Measurements from ENCODE around the gene RASSF1.

Gene RASSF1

GRCh38 chr3:50297384-50297775 is 43.3 kb downstream of the RASSF1 start:
- Histone ChIP-seq H3K27me3 (ENCODE audit: insufficient read depth, poor library complexity, severe bottlenecking) (no peaks in the 10 kb centered on the region), H3K4me1 (ENCODE audit: insufficient read depth, poor library complexity, severe bottlenecking) (peaks cover 9% of the 10 kb centered on the region), H3K27ac (ENCODE audit: poor library complexity, severe bottlenecking) (no peak overlapping the region), H3K9me3 (ENCODE audit: severe bottlenecking) (no peaks in the 10 kb centered on the region), H3K36me3 (ENCODE audit: low read depth) (no peaks in the 10 kb centered on the region), H3K4me3 (ENCODE audit: severe bottlenecking) (no peak overlapping the region)
- DNase-seq (ENCODE audit: low spot score) (no peak), ATAC-seq (ENCODE audit: low read depth) (no peak)
- TF ChIP-seq, protein P1, sequence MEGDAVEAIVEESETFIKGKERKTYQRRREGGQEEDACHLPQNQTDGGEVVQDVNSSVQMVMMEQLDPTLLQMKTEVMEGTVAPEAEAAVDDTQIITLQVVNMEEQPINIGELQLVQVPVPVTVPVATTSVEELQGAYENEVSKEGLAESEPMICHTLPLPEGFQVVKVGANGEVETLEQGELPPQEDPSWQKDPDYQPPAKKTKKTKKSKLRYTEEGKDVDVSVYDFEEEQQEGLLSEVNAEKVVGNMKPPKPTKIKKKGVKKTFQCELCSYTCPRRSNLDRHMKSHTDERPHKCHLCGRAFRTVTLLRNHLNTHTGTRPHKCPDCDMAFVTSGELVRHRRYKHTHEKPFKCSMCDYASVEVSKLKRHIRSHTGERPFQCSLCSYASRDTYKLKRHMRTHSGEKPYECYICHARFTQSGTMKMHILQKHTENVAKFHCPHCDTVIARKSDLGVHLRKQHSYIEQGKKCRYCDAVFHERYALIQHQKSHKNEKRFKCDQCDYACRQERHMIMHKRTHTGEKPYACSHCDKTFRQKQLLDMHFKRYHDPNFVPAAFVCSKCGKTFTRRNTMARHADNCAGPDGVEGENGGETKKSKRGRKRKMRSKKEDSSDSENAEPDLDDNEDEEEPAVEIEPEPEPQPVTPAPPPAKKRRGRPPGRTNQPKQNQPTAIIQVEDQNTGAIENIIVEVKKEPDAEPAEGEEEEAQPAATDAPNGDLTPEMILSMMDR (IDR thresholded peaks at IDR 0.05; ENCODE audit: poor library complexity, severe bottlenecking), result no peak

DNA sequence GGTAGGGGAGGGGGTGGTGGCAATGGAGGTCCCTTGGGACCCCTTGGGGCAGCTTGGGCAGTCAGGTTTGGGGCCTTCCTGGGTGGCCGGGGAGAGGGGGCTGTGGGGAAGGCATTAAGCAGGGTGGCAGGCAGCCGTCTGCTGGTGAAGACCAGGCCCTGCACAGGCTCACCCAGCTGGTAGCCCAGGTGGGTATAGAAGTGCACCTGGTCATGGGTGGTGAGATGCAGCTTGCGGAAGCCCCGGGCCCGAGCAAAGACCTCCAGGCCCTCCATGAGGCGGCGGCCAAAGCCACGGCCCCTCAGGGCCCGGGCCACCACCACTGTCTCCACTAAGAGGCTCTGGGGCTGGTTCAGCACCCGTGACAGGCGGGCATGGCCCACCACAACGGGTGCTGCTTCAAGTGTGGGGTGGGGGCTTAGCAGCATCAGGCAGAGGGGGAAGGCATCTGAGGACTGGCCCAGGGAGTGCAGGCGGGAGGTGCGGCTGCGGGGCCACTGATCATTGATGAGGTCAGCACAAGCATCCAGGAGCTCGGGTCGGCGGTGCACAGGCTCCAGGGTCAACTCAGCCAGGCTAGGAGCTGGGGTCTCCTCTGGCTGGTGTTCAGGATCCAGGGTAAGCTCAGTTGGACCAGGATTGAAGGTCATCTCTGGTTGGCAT is 43.8 kb downstream of the RASSF1 start:
- no peaks in the 10 kb centered on the region for H3K9me3 ChIP-seq (ENCODE audit: severe bottlenecking)
- ATAC-seq (ENCODE audit: low read depth), result no peak
- H3K36me3 ChIP-seq (ENCODE audit: low read depth), result no peaks in the 10 kb centered on the region
- no peak overlapping the region for H3K4me3 ChIP-seq (ENCODE audit: severe bottlenecking)
- TF ChIP-seq, protein P1 (IDR thresholded peaks at IDR 0.05; ENCODE audit: poor library complexity, severe bottlenecking), result no peak
- DNase-seq (ENCODE audit: low spot score), result no peak
- no peaks in the 10 kb centered on the region for H3K27me3 ChIP-seq (ENCODE audit: insufficient read depth, poor library complexity, severe bottlenecking)
- no peak overlapping the region for H3K27ac ChIP-seq (ENCODE audit: poor library complexity, severe bottlenecking)
- peaks cover 9% of the 10 kb centered on the region for H3K4me1 ChIP-seq (ENCODE audit: insufficient read depth, poor library complexity, severe bottlenecking)

DNA sequence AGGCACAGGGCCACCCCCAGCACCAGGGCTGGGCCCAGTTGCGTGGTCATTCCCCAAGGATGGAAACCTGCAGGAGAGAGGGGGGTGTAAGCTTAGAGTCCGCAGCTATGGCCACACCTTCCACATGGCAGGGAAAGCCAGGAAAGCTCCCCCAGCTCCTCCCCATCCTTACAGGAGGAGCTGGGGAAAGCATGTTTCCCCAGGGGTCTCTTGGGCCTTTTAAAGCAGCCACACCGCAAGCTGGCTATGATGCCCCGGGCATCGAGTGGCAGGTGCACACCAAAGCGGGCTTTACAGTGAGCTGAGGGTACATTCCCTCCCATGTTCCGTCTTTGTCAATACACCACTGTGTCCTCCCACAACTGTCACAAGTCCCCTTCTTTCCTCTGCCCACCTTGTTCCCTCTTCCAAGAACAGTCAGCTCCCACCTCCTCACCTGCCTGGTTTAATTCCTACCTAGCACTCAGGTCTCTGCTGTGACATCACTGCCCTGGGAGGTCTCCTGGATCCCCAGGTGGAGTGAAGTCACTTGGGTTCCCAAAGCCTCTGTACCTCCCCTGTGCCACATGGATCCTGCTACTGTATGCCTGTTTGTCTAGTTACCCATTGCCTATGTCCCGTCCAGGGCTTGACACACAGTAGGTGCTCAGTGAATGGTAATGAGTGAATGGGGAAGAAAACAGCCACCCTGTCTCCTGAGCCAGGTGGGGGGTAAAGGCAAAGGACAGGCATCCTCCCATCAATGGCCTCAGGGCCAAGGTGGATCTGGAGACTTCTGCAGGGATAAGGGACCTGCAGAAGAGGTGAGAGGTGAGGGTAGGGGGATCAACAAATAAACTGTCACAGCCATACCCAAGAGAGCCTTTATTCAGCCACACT is 44.8 kb downstream of the RASSF1 start:
- ATAC-seq (ENCODE audit: low read depth) (no peak), DNase-seq (ENCODE audit: low spot score) (no peak)
- Histone ChIP-seq H3K27me3 (ENCODE audit: insufficient read depth, poor library complexity, severe bottlenecking) (no peaks in the 10 kb centered on the region), H3K27ac (ENCODE audit: poor library complexity, severe bottlenecking) (no peak overlapping the region), H3K9me3 (ENCODE audit: severe bottlenecking) (no peaks in the 10 kb centered on the region), H3K4me1 (ENCODE audit: insufficient read depth, poor library complexity, severe bottlenecking) (peaks cover 9% of the 10 kb centered on the region), H3K4me3 (ENCODE audit: severe bottlenecking) (no peak overlapping the region), H3K36me3 (ENCODE audit: low read depth) (no peaks in the 10 kb centered on the region; the same call in 1 of the 2 replicates)
- TF ChIP-seq, protein P1 (IDR thresholded peaks at IDR 0.05; ENCODE audit: poor library complexity, severe bottlenecking), result no peak

DNA sequence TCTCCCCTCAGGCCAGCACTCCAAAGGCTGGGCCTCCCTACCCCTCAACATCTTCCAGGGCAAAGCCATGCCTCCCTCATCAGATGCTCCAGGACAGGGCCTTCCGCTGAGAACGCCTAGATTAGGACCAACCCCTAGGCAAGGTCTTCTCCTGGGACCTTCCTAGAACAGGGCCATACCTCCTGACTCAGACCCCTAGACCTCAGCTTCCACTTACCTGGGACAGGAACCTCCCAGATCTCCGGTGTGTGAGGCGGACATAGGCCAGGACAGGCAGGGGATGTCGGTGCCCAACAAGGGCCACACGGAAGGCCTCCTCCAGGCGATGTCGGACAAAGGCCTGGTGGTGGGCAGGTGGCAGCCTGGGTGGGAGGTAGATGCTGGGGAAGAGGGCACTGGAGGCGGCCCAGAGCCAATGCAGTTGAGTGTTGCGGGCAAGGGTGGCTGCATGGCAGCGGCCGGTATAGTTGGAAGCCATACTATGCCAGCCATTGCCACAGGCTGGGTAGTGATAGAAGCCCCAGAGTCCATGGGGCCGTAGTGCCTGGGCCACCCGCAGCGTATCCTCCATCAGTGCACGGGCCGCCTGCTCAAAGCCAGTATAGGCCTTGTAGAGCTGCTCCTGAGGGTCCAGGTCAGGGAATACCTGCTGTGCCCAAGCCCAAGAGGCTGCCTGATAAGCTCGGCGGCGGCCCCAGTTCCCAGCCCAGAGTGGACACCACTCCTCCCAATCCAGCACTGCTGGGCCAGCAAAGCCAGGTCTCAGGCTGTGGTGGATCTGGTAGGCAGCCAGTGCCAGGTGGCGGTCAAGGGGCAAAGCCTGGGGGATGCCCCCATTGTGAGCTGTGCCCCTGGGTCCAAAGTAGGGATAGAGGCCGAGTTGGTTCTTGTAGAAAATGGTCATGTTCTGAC is 45.9 kb downstream of the RASSF1 start:
- Histone ChIP-seq H3K27ac (ENCODE audit: poor library complexity, severe bottlenecking) (no peak overlapping the region), H3K36me3 (ENCODE audit: low read depth) (peaks cover 10% of the 10 kb centered on the region), H3K4me1 (ENCODE audit: insufficient read depth, poor library complexity, severe bottlenecking) (peaks cover under 1% of the 10 kb centered on the region), H3K4me3 (ENCODE audit: severe bottlenecking) (no peak overlapping the region), H3K9me3 (ENCODE audit: severe bottlenecking) (no peaks in the 10 kb centered on the region), H3K27me3 (ENCODE audit: insufficient read depth, poor library complexity, severe bottlenecking) (no peaks in the 10 kb centered on the region)
- no peak for DNase-seq (ENCODE audit: low spot score)
- ATAC-seq (ENCODE audit: low read depth), result no peak
- TF ChIP-seq, protein P1 (IDR thresholded peaks at IDR 0.05; ENCODE audit: poor library complexity, severe bottlenecking), result no peak

All from RWPE2 (cell line).